Ovary (tissue), 9 donors: ENCODE results near the gene PMM2. TPM values are rescaled to one million over a fixed set of nuclear protein-coding genes. Genes with fewer than 3 reads are reported as not detected.

Experiments used
- DNase-seq, 5 donors: peaks; one replicate each; pipeline ENCODE4 v3.0.0-alpha.2; 2019 to 2020
- H3K27ac ChIP-seq, 2 donors: fragments of 200-600 bp; one replicate each; pipeline versions ENCODE4 v1.5.1 to v1.8.0; 2019 to 2022
- H3K27me3 ChIP-seq: fragments of 200-600 bp; one replicate; pipeline ENCODE4 v1.8.0; 2022
- H3K36me3 ChIP-seq: fragments of 200-600 bp; sonication (generic); one replicate; pipeline ENCODE4 v1.5.1; 2019
- H3K4me1 ChIP-seq: one replicate; pipeline ENCODE4 v1.8.1; 2013; ENCODE audit warnings: mild to moderate bottlenecking, moderate library complexity; ENCODE audit not compliant: insufficient read depth
- H3K4me3 ChIP-seq: fragments of 200-600 bp; sonication (generic); one replicate; pipeline ENCODE4 v1.5.1; 2017
- H3K9me3 ChIP-seq, 2 donors: fragments of 200-600 bp in 1 of 2; sonication (generic) in 1 of 2; one replicate each; pipeline versions ENCODE4 v1.5.1 to v1.8.1; 2013 to 2019; ENCODE audit warnings: mild to moderate bottlenecking in 1 of 2, moderate library complexity in 1 of 2
- EP300 ChIP-seq: sonication (generic); formaldehyde crosslinking; IDR thresholded peaks from one replicate; pipeline ENCODE4 v1.6.1; 2017; ENCODE audit warnings: antibody characterized with exemption
- POLR2A ChIP-seq: fragments of 450-650 bp; IDR thresholded peaks from one replicate; pipeline ENCODE4 v1.6.1; 2017; ENCODE audit warnings: antibody characterized with exemption, mild to moderate bottlenecking, moderate library complexity
- WGBS, 3 donors: extraction: QIAGEN DNeasy Blood & Tissue Kit in 1 of 3; methylation state at CpG; one replicate each; pipeline versions ENCODE4 v1.1.5 to v1.1.7; 2013 to 2017; 5-methylcytosine and 5-hydroxymethylcytosine counted together
- intact Hi-C, 4 donors: fragments of 100-400 bp; cut with DNase I; formaldehyde crosslinking; loops; one replicate each; pipeline versions ENCODE4 v1.11.0 to v1.15.1; 2022 to 2023
- polyA plus RNA-seq, 2 donors: library from polyadenylated mRNA; stranded (reverse); fragments of 200-250 nt in 1 of 2; fragments of 350-450 nt in 1 of 2; fragmentation: Illumina TruSeq in 1 of 2; extraction: RNeasy Lipid Tissue Mini Kit (QIAGEN cat#74804) in 1 of 2; gene quantifications; one replicate each; pipeline ENCODE4 v1.2.3, GENCODE V29; 2013 to 2014
- total RNA-seq, 7 donors: library from RNA; depleted of rRNA in 2 of 7; stranded (reverse); fragments of >200 nt in 2 of 7; fragmentation: NEBNext Ultra II Directional in 3 of 7; extraction: Animal tissue kit (Norgen Biotek cat#: 25700) in 3 of 7; gene quantifications; one replicate each; pipeline versions ENCODE4 v1.1.0 to v1.2.4, GENCODE V29; 2016 to 2023
- TF ChIP-seq, protein P1 (sequence below), 3 donors: fragments of 450-650 bp in 2 of 3; fragments of 200-600 bp in 1 of 3; IDR thresholded peaks; one replicate each; pipeline versions ENCODE4 v1.5.1 to v1.8.0; 2016 to 2022; ENCODE audit warnings: antibody characterized with exemption in 3 of 3, mild to moderate bottlenecking in 1 of 3
- donor health status: DM: no; HTN: no; CAD: no; lungs with moderate emphysema.
- donor health status: DM: no; HTN: no; CAD: no.
- donor health status: Bipolar disorder and iron deficiency.
- donor health status: DM: yes; HTN: yes; CAD: no.
- donor health status: DM: no; HTN: no; CAD: no.
- donor health status: DM: yes; HTN: yes; CAD: no.

The PMM2 gene
- total and polyA plus RNA-seq, 9 donors = 9.6 to 38.6 (median 23.1) TPM

DNA sequence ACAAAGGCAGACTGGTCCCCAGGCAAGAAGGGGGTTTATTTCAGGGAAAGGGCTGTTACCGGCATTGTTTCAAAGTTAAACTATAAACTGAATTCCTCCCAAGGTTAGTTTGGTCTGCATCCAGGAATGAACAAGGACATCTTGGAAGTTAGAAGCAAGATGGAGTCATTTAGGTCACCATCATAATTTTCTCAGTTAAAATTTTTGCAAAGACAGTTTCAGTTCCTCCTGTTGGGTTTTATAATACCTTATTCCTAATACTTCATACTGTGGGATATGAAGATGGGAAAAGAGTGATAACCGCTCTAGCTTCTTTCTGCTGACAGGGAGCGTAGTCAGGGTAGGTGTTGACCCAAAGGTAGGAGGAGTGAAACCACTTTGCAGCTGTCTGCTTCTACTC, 24.8 kb downstream of the PMM2 start:
- H3K27ac ChIP-seq = no peak overlapping the region
- H3K36me3 ChIP-seq = no peaks in the 10 kb centered on the region
- intact Hi-C loops = no loop called here
- TF ChIP-seq POLR2A (no peak), EP300 (no peak)
- TF ChIP-seq, protein P1, sequence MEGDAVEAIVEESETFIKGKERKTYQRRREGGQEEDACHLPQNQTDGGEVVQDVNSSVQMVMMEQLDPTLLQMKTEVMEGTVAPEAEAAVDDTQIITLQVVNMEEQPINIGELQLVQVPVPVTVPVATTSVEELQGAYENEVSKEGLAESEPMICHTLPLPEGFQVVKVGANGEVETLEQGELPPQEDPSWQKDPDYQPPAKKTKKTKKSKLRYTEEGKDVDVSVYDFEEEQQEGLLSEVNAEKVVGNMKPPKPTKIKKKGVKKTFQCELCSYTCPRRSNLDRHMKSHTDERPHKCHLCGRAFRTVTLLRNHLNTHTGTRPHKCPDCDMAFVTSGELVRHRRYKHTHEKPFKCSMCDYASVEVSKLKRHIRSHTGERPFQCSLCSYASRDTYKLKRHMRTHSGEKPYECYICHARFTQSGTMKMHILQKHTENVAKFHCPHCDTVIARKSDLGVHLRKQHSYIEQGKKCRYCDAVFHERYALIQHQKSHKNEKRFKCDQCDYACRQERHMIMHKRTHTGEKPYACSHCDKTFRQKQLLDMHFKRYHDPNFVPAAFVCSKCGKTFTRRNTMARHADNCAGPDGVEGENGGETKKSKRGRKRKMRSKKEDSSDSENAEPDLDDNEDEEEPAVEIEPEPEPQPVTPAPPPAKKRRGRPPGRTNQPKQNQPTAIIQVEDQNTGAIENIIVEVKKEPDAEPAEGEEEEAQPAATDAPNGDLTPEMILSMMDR (IDR thresholded peaks at IDR 0.05) = no peak
- 70 to 77% (median 71%) methylated on average over 3 of the region's 3 CpGs for WGBS, 3 donors
- no peak for DNase-seq
- H3K4me1 ChIP-seq = no peaks in the 10 kb centered on the region
- H3K9me3 ChIP-seq = no peaks in the 10 kb centered on the region
- no peaks in the 10 kb centered on the region for H3K27me3 ChIP-seq
- no peak overlapping the region for H3K4me3 ChIP-seq

DNA sequence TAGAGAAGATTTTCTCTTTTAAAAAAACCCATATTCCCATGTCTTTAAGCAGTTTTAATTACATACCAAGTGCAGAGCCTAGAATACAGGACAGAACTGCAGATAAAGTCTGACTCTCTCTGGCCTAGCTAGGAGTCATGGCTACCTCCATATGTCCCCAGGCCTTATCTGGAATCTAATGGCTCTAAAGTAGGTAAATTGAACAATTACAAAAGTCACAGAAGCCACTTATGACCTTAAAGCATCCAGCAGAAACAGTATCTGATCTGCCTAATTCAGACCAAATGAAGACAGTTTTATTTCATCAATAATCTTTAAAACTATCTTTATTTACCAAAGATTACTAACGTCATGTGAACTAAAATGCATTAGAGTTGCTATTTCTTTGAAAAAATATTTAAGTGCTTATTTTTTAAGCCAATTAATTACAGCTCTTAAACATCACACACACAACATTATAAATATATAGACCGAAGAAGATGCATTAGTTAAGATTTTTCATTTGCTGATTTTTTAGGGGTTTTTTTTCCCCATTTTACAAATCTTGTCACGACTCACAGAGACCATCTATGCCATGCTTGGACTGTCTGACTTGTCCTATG, 28.7 kb downstream of the PMM2 start:
- DNase-seq = no peak
- Histone ChIP-seq H3K27ac (no peak overlapping the region), H3K36me3 (no peaks in the 10 kb centered on the region), H3K9me3 (no peaks in the 10 kb centered on the region), H3K4me1 (no peaks in the 10 kb centered on the region), H3K4me3 (no peak overlapping the region), H3K27me3 (no peaks in the 10 kb centered on the region)
- no peak for TF ChIP-seq EP300
- TF ChIP-seq, protein P1 (IDR thresholded peaks at IDR 0.05) = no peak
- no peak for TF ChIP-seq POLR2A
- intact Hi-C loops = loop anchor here in 1 of 4 donors (5.0 kb wide), 1 partner anchor 1384 kb away; no protein-coding TSS in a partner anchor
- 69 to 75% (median 70%) methylated on average over 3 of the region's 3 CpGs for WGBS, 3 donors

DNA sequence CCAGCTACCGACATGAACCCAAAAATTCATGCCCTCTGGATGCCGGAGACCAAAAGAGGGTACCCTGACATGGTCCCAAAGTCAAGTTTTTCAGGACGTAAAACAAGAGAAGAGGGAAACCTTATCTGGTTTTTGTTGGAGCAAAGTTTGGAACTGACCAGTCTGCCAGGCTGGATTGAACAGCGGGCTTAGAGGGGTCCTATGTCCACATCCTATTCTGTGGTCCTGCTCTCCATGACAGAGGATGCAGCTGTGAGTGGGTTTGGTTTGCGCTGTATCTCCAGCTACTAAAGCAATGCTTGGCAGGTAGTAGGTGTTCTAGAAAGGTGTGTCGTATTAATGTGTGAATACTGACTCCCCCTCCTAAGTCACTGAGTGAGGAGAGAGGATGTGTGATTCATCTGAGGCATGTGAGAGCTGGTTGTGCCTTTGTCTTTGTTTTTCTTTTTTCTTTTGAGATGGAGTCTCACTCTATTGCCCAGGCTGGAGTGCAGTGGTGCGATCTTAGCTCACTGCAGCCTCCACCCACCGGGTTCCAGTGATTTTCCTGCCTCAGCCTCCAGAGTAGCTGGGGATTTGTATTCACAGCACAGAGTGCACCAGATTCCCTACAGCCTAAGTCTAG, 31.0 kb downstream of the PMM2 start:
- TF ChIP-seq EP300 (no peak), POLR2A (no peak)
- TF ChIP-seq, protein P1 (IDR thresholded peaks at IDR 0.05) = no peak
- Histone ChIP-seq H3K27ac (no peak overlapping the region), H3K4me1 (no peaks in the 10 kb centered on the region), H3K4me3 (no peak overlapping the region), H3K9me3 (no peaks in the 10 kb centered on the region), H3K36me3 (no peaks in the 10 kb centered on the region), H3K27me3 (no peaks in the 10 kb centered on the region)
- intact Hi-C loops = loop anchor here in 1 of 4 donors (5.0 kb wide), 1 partner anchor 1386 kb away; no protein-coding TSS in a partner anchor
- no peak for DNase-seq
- WGBS, 3 donors = 93 to 95% (median 95%) methylated on average over 8 of the region's 8 CpGs

DNA sequence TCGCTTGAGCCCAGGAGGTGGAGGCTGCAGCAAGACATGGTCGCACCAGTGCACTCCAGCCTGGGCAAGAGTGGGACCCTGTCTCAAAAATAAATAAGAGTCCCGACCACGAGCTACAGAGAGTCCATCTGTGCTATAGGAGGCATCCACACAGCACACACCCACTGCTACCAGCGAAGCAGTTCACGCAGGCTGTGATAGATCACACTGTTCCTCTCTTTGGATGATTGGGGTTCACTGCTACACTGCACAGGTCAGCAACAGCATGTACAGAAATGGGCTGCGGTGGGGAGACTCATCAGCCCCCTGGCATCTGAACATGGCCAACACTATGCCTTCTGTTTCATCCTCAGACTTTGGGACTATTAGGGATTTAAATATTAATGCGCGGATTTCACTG, 33.8 kb downstream of the PMM2 start:
- Histone ChIP-seq H3K27ac (no peak overlapping the region), H3K9me3 (no peaks in the 10 kb centered on the region), H3K4me3 (no peak overlapping the region), H3K4me1 (no peaks in the 10 kb centered on the region), H3K27me3 (no peaks in the 10 kb centered on the region), H3K36me3 (no peaks in the 10 kb centered on the region)
- DNase-seq = no peak
- intact Hi-C loops = no loop called here
- TF ChIP-seq EP300 (no peak), POLR2A (no peak)
- TF ChIP-seq, protein P1 (IDR thresholded peaks at IDR 0.05) = no peak
- WGBS, 3 donors = 84 to 92% (median 88%) methylated on average over 9 of the region's 9 CpGs
